Measurements from ENCODE around the gene CHRNB2.

DNA sequence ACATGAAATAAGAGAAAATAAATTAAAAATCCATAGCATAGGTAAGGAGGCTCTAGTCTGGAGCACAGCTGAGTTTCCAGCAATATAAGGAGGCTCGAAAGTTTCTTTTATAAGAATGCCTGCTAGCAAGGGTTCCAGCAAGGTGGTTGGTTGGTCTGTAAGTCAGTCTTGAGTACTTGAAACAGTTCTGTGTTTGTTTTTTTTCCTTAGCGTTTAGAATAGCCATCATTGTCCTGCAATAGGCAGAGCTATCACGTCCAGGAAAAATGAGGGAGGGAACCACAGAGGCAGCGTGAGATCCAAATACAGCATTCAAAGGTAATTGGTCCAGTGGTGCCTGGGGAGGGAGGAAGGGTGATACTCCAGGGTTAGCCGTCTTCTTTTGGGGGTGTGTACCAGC is 17.5 kb upstream of the CHRNB2 start:
- TF ChIP-seq EZH2 (optimal IDR thresholded peaks at IDR 0.05; ENCODE audit: low read depth, low read length) = no peak
- TF ChIP-seq CTCF (IDR thresholded peaks at IDR 0.05; ENCODE audit: low read length) = no peak

All from MM.1S (cell line).